AG10803 (cell line): ENCODE results near the gene PARP16.

Source experiments
- DNase-seq: peaks from one replicate; pipeline ENCODE4 v3.0.0; 2010; ENCODE audit warnings: low read depth
- H3K4me3 ChIP-seq: 2 replicates; pipeline ENCODE4 v1.5.1; 2011; ENCODE audit warnings: mild to moderate bottlenecking, low read length, control low read depth
- CTCF ChIP-seq: conservative IDR thresholded peaks from 2 replicates; pipeline ENCODE4 v1.5.1; 2011; ENCODE audit warnings: mild to moderate bottlenecking, low read length, control low read depth, inconsistent platforms

Gene PARP16

DNA sequence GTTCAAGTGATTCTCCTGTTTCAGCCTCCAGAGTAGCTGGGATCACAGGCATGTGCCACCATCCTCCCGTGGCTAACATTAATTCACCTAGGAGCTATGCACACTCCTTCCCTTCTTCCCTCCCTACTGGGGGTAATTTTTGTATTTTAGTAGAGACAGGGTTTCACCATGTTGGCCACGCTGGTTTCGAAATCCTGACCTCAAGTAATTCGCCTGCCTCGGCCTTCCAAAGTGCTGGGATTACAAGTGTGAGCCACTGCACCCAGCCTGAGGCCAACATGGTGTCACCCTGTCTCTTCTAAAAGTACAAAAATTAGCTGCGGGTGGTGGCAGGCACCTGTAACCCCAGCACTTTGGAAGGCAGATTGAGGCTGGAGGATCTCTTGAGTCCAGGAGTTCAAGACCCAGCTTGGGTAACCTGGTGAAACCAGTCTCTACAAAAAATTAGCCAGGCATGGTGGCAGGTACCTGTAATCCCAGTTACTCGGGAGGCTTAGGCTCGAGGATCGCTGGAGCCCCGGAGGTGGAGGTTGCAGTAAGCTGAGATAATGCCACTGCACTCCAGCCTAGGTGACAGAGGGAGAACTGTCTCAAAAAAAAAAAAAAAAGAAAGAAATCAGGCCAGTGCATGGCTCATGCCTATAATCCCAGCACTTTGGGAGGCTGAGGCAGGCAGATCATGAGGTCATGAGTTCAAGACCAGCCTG, 23.9 kb upstream of the PARP16 start:
- H3K4me3 ChIP-seq, result no peak overlapping the region
- peak; percentile 36 for DNase-seq
- TF ChIP-seq CTCF, result no peak

GRCh38 chr15:65309882-65310418, 23.3 kb upstream of the PARP16 start:
- no peak overlapping the region for H3K4me3 ChIP-seq
- no peak for TF ChIP-seq CTCF
- DNase-seq, result no peak

GRCh38 chr15:65307978-65308377, 21.3 kb upstream of the PARP16 start:
- no peak for DNase-seq
- H3K4me3 ChIP-seq, result no peak overlapping the region
- TF ChIP-seq CTCF, result no peak

DNA sequence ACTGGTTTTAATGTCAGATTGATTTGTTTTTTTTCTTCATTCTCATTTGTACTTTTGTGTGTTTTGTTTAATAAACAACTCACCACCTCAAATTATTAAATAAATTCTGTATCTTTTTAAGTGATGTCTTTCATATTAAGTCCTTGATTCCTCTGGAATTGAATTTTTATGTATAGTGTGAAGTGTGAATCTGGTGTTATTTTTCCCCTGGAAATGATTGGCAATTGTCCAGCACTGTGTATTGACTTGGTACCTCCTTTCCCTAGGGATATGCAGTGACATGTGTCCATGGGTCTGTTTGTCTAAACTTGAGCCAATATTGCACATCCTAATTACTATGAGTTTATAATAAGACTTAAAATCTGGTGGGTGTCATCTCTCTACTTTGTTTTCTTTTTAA, 19.9 kb upstream of the PARP16 start:
- no peak for DNase-seq
- no peak overlapping the region for H3K4me3 ChIP-seq
- no peak for TF ChIP-seq CTCF

GRCh38 chr15:65305776-65306175, 19.1 kb upstream of the PARP16 start:
- no peak for DNase-seq
- TF ChIP-seq CTCF, result no peak
- H3K4me3 ChIP-seq, result no peak overlapping the region

GRCh38 chr15:65305150-65305758, 18.6 kb upstream of the PARP16 start:
- DNase-seq, result no peak
- no peak for TF ChIP-seq CTCF
- H3K4me3 ChIP-seq, result peak overlapping the region; percentile 8; the same call in 1 of the 2 replicates
